Gastrocnemius medialis (tissue), 4 donors: ENCODE results near the gene SFSWAP. TPM values are rescaled to one million over a fixed set of nuclear protein-coding genes. Genes with fewer than 3 reads are reported as not detected.
"Not testable (repeated sequence)": the region's sequence is repeated elsewhere in the genome, so short reads cannot be mapped to it uniquely, and the experiment has no call there.

ENCODE experiments used
- ATAC-seq, 2 donors: fragments of 150-250 bp; one replicate each; pipeline ENCODE4 v1.9.1; 2016
- DNase-seq, 2 donors: peaks; one replicate each; pipeline ENCODE4 v3.0.0-alpha.2; 2019
- H3K27ac ChIP-seq, 4 donors: fragments of 200-600 bp; sonication (generic); 1 replicate in 1 of 4; 2 replicates in 3 of 4; pipeline ENCODE4 v1.5.1; 2016 to 2018; ENCODE audit warnings: mild to moderate bottlenecking in 2 of 4, moderate library complexity in 1 of 4
- H3K27me3 ChIP-seq, 3 donors: fragments of 200-600 bp; sonication (generic) in 2 of 3; 1 replicate in 1 of 3; 2 replicates in 2 of 3; pipeline versions ENCODE4 v1.5.1 to v1.6.0; 2016 to 2019; ENCODE audit warnings: mild to moderate bottlenecking in 1 of 3, moderate library complexity in 1 of 3
- H3K36me3 ChIP-seq, 2 donors: fragments of 200-600 bp; sonication (generic) in 1 of 2; one replicate each; pipeline ENCODE4 v1.5.1; 2017 to 2018
- H3K4me1 ChIP-seq, 2 donors: fragments of 200-600 bp; sonication (generic) in 1 of 2; one replicate each; pipeline ENCODE4 v1.5.1; 2016 to 2017; ENCODE audit warnings: mild to moderate bottlenecking in 2 of 2
- H3K4me3 ChIP-seq, 4 donors: fragments of 200-600 bp; sonication (generic) in 3 of 4; 1 replicate in 1 of 4; 2 replicates in 3 of 4; pipeline ENCODE4 v1.5.1; 2016 to 2019; ENCODE audit warnings: mild to moderate bottlenecking in 2 of 4
- H3K9me3 ChIP-seq, 3 donors: fragments of 200-600 bp; sonication (generic) in 2 of 3; 1 replicate in 1 of 3; 2 replicates in 2 of 3; pipeline ENCODE4 v1.5.1; 2016 to 2019
- POLR2A ChIP-seq, 2 donors: fragments of 450-650 bp; IDR thresholded peaks; one replicate each; pipeline ENCODE4 v1.6.1; 2017; ENCODE audit warnings: antibody characterized with exemption in 2 of 2, mild to moderate bottlenecking in 2 of 2, moderate library complexity in 2 of 2
- in situ Hi-C, 4 donors: fragments of 200-750 bp; cut with MboI; loops; one replicate each; pipeline versions ENCODE4 v1.15.0 to v1.8.0; 2017; ENCODE audit warnings: low sequenced_read_pairs in 4 of 4
- intact Hi-C: fragments of 100-400 bp; cut with DNase I; formaldehyde crosslinking; loops from one replicate; pipeline ENCODE4 v1.15.1; 2023; ENCODE audit warnings: low total_unique reads
- total RNA-seq, 4 donors: library from RNA; depleted of rRNA; stranded (reverse); fragments of >200 nt; gene quantifications; one replicate each; pipeline versions ENCODE4 v1.1.0 to v1.2.3, GENCODE V29; 2016
- TF ChIP-seq, protein P1 (sequence below), 5 experiments: fragments of 450-650 bp in 3 of 5; fragments of 200-600 bp in 2 of 5; sonication (generic) in 2 of 5; IDR thresholded peaks in 4 of 5; conservative IDR thresholded peaks in 1 of 5; 1 replicate in 4 of 5; 2 replicates in 1 of 5; pipeline ENCODE4 v1.5.1; 2016 to 2019; ENCODE audit warnings: antibody characterized with exemption in 5 of 5, mild to moderate bottlenecking in 3 of 5, moderate library complexity in 3 of 5

Gene SFSWAP
- total RNA-seq, 4 donors from 2014 or later, result 18.0 to 29.7 (median 25.4) TPM

DNA sequence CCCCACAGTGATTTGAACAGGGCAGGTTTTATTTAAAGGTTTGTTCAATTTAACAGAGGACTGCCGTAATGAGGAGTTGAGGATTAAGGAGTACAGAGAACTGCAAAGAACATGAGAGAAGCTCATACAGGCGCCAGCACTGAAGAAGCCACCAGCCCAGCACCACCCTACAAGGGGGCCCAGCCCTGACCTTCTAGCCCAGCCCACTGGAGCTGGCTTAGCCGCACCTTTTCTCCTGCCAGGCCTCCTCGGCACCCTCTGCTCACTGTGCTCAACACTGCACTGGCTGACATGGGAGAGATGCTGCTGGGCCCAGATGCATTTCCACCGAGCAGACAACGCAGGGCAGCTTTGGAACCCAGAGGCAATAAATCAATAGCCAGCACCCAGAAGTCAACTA, 36.5 kb upstream of the SFSWAP start:
- TF ChIP-seq, protein P1, sequence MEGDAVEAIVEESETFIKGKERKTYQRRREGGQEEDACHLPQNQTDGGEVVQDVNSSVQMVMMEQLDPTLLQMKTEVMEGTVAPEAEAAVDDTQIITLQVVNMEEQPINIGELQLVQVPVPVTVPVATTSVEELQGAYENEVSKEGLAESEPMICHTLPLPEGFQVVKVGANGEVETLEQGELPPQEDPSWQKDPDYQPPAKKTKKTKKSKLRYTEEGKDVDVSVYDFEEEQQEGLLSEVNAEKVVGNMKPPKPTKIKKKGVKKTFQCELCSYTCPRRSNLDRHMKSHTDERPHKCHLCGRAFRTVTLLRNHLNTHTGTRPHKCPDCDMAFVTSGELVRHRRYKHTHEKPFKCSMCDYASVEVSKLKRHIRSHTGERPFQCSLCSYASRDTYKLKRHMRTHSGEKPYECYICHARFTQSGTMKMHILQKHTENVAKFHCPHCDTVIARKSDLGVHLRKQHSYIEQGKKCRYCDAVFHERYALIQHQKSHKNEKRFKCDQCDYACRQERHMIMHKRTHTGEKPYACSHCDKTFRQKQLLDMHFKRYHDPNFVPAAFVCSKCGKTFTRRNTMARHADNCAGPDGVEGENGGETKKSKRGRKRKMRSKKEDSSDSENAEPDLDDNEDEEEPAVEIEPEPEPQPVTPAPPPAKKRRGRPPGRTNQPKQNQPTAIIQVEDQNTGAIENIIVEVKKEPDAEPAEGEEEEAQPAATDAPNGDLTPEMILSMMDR (IDR thresholded peaks at IDR 0.05 in 4 of 5, conservative IDR thresholded peaks at IDR 0.05 in 1 of 5), result no peak
- intact Hi-C loops (no loop called here), in situ Hi-C loops (no loop called here)
- ATAC-seq (no peak), DNase-seq (no peak)
- Histone ChIP-seq H3K9me3 (no peaks in the 10 kb centered on the region), H3K27ac (no peak overlapping the region), H3K4me3 (no peak overlapping the region), H3K4me1 (no peaks in the 10 kb centered on the region), H3K27me3 (peaks cover 9 to 13% (median 10%) of the 10 kb centered on the region in 3 donors), H3K36me3 (no peaks in the 10 kb centered on the region)

DNA sequence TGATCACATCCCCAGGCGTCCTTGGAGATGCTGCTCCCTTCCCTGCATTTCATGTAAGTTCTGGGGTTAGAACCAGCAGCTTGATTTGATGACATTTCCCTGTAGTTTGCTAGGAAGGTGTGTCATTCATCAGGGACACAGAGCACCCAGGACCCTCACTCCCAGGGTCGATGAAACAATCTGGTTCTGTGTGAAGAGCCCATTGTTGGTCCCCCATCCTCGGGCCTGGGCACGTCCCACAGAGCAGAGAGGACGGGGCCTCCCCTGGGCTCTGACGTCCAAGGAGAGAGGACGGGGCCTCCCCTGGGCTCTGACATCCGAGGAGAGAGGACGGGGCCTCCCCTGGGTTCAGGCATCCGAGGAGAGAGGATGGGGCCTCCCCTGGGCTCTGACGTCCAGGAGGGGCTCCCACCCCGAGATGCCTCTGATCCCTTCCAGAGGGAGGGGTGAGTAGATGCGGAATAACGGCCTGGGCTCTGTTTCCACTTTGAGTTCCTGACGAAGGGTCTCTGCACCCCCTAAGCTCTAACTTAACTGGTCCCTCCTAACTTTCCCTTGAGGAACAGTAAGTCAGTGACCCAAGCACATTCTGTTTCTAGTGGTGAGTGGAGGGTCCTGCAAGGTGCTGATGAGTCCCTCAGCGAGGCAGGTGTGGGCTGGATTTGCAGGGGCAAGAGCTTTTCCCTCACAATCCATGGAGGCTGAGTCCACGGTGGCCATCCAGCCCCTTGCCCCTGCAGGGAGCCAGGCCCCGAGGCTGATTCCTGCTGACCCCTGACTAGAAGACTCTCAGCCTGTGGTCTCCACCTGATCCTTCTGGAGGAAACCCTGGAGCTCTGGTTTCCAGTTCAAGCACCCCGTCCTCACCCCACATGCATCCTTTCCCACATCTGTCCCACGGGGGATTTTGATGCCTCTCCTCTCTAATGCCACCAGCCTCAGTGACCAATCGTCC, 35.5 kb upstream of the SFSWAP start:
- Histone ChIP-seq H3K9me3 (no peaks in the 10 kb centered on the region), H3K27ac (no peak overlapping the region), H3K4me3 (no peak overlapping the region), H3K27me3 (peaks cover 8 to 12% (median 9%) of the 10 kb centered on the region in 3 donors), H3K36me3 (no peaks in the 10 kb centered on the region), H3K4me1 (no peaks in the 10 kb centered on the region)
- TF ChIP-seq POLR2A (IDR thresholded peaks at IDR 0.05), result no peak
- TF ChIP-seq, protein P1 (IDR thresholded peaks at IDR 0.05 in 4 of 5, conservative IDR thresholded peaks at IDR 0.05 in 1 of 5), result no peak
- in situ Hi-C loops, result no loop called here
- no peak for DNase-seq
- intact Hi-C loops, result no loop called here
- ATAC-seq, result no peak

DNA sequence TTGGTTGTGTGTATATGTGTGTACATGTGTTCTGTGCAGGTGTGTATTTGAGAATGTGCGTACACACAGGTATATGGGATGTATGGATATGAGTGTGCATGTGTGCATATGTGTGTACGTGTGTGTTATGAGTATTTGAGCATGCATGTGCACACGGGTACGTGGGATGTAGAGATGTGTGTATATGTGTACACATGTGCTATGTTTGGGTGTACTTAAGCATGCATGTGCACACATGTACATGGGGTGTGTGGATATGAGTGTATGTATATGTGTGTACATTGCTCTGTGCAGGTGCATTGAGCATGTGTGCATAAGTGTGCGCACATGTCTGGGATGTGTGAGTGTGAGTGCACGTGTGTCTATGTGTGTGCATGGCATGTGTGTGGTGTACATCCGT, 34.3 kb upstream of the SFSWAP start:
- Histone ChIP-seq H3K9me3 (no peaks in the 10 kb centered on the region), H3K36me3 (no peaks in the 10 kb centered on the region), H3K27ac (no peak overlapping the region), H3K27me3 (peaks cover 8 to 12% (median 9%) of the 10 kb centered on the region in 3 donors), H3K4me3 (no peak overlapping the region), H3K4me1 (no peaks in the 10 kb centered on the region)
- intact Hi-C loops, result no loop called here
- in situ Hi-C loops, result no loop called here
- ATAC-seq (no peak), DNase-seq (no peak)
- TF ChIP-seq POLR2A (IDR thresholded peaks at IDR 0.05), result no peak
- TF ChIP-seq, protein P1 (IDR thresholded peaks at IDR 0.05 in 4 of 5, conservative IDR thresholded peaks at IDR 0.05 in 1 of 5), result no peak

DNA sequence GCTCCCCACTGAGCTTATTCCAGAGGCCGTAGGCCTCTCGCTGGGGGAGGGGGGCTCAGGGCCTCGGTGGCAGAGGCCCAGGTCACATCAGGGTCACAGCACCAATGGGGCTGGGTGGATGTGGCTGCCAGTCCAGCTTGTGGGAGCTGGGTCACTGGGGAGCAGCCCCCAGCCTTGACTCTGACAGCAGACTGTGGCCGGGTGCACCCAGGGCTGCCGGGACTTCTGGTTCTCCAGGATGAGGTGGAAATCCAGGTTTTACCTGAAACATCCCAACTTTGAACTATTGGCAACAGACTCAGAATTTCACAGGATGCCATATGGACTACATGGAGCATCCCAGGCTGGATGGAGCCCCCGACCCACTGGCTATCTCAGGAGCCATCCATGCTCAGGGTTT, 33.8 kb upstream of the SFSWAP start:
- H3K4me1 ChIP-seq, ATAC-seq, intact Hi-C loops, in situ Hi-C loops, H3K4me3 ChIP-seq, H3K27ac ChIP-seq, DNase-seq, H3K9me3 ChIP-seq, H3K36me3 ChIP-seq: not testable (repeated sequence)
- peaks cover 8 to 14% (median 12%) of the 10 kb centered on the region in 3 donors for H3K27me3 ChIP-seq

DNA sequence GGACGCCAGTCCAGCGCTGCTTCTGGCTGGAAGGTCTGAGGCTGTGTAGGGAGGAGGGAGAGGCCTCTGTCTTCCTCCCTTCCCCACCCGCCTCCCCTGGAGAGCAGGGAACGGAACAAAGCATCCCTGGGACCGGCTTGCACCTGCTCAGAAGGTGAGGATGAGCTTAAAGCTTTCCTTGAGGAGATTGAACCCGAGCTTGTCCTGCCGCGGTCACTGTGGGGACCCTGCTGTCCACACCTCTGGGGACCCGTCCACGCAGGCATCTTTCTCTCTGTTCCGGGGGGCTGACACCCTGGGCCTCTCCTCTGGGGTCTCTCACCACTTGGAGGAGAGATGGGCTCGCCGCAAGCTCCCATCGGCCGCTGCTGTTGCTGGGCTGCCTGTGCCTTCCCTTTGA, 33.2 kb upstream of the SFSWAP start:
- Histone ChIP-seq H3K4me1 (no peaks in the 10 kb centered on the region), H3K36me3 (no peaks in the 10 kb centered on the region), H3K27me3 (peaks cover 8 to 18% (median 15%) of the 10 kb centered on the region in 3 donors), H3K9me3 (no peaks in the 10 kb centered on the region), H3K27ac (no peak overlapping the region), H3K4me3 (no peak overlapping the region)
- intact Hi-C loops, result no loop called here
- in situ Hi-C loops, result no loop called here
- no peak for TF ChIP-seq POLR2A (IDR thresholded peaks at IDR 0.05)
- TF ChIP-seq, protein P1 (IDR thresholded peaks at IDR 0.05 in 4 of 5, conservative IDR thresholded peaks at IDR 0.05 in 1 of 5), result no peak
- DNase-seq (no peak), ATAC-seq (no peak)

DNA sequence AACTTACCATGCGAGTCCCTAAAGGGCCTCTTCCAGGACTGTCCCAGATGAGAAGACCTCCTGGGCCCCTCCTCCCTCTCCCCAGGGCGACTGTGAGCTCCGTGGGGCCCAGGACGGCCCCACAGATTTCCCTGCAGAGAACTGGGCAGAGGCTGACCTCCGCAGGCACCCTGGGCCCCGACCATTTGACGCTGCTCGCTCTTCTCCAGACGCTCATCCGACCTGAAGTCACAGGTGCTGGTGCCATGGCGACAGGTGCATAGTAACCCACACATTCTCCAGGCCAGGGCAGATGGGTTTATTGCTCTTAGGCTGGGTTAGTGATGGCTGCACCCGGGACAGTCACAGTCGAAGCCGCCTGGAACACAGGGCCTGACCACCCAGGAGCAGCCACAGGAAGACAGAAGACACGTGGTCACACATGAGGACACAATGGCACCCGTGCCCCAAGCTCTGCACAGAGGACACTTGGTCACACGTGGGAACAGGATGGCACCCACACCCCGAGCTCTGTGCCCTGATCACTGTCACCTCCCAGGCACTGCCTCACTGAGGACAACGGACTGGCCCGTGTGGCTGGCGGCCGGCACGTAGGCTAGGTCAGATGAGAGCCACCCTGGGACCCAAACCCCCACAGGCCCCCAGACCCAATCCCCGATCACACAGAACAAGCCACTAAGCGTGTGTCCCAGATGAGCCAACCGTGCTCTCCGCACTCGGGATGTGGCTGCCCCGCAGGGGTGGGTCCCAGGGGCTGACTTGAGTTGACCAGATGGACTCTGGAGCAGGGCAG, 32.3 kb upstream of the SFSWAP start:
- H3K27ac ChIP-seq, H3K36me3 ChIP-seq, H3K4me3 ChIP-seq, intact Hi-C loops, DNase-seq, H3K9me3 ChIP-seq, H3K4me1 ChIP-seq, in situ Hi-C loops, ATAC-seq: not testable (repeated sequence)
- H3K27me3 ChIP-seq, result peaks cover 8 to 18% (median 14%) of the 10 kb centered on the region in 3 donors

DNA sequence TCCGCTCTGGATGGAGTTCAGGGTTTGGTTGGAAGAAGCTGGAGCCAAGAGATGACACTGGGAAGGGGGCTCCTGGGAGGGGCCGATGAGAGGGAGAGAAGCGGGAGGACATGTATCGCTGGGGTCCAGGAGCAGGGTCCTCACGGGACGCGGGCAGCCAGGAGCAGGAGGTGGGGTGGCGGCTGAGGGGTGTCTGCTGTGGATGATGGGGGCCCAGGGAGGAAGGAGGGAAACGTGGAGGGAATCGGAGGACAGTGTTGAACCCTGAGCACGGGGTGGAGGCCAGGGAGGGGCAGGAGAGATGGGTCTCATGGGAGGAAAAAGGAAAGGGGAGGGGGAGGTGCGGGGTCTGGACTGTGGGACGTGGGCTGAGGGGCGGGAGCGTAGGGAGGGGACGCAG, 31.7 kb upstream of the SFSWAP start:
- in situ Hi-C loops, DNase-seq, intact Hi-C loops, ATAC-seq, H3K4me3 ChIP-seq, H3K27ac ChIP-seq, H3K9me3 ChIP-seq, H3K4me1 ChIP-seq, H3K36me3 ChIP-seq: not testable (repeated sequence)
- H3K27me3 ChIP-seq, result peaks cover 8 to 18% (median 13%) of the 10 kb centered on the region in 3 donors
